ENCODE measurements around the gene RANBP9.
A peak's percentile ranks its signal among the peaks of the same experiment; 100 is the strongest.

The RANBP9 gene

GRCh38 chr6:13593720-13594119 is 117.9 kb downstream of the RANBP9 start:
- DNase-seq (ENCODE audit: low spot score), result no peak

DNA sequence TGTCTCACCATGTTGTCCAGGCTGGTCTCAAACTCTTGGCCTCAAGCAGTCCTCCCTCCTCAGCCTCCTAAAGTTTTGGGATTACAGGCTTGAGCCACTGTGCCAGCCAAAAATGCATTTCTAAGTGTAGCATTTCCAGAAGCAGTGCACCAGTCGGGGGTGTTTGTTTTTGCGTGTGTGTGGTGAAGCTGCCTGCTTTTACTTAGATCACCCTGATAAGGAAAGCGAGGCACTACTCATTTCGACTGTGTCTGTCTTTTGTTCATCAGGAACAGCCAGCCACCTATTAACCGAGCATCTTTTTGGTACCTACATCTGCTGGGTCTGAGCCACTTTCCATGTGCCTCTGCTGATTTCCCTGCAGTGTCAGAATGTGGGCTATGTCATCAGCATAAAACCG is 118.5 kb downstream of the RANBP9 start:
- DNase-seq (ENCODE audit: low spot score), result no peak

GRCh38 chr6:13591205-13591921 is 120.3 kb downstream of the RANBP9 start:
- no peak for DNase-seq (ENCODE audit: low spot score)

- no peak for DNase-seq (ENCODE audit: low spot score)
Observed at GRCh38 chr6:13590574-13591153, 121.0 kb downstream of the RANBP9 start.

- no peak for DNase-seq (ENCODE audit: low spot score)
Observed at GRCh38 chr6:13589801-13590200, 121.8 kb downstream of the RANBP9 start.

GRCh38 chr6:13586603-13587542 is 124.8 kb downstream of the RANBP9 start:
- no peak for DNase-seq (ENCODE audit: low spot score)

DNA sequence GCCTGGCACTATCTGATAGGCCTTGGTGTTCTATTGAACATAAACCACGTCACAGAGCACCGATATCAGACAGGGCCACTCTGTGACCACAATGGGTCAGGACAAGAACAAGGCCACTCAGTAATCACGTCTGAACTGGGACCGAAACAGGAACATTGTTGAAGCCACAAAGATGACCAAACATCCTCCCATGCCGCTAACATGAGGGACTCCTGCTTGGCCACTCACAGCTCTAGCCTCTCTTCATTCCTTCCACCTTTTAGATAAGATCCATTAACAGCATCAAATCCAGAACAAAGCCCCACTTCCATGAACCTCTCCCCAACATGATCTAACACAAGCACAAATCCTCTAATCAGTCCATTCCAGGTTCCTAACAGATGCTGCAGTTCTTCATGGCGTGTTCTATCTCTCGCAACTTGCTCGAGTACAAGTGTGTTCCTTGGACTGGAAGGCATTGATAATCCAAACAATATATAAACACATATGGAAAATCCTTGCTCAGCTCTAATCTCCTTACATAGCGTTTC is 129.9 kb downstream of the RANBP9 start:
- no peak for DNase-seq (ENCODE audit: low spot score)

DNA sequence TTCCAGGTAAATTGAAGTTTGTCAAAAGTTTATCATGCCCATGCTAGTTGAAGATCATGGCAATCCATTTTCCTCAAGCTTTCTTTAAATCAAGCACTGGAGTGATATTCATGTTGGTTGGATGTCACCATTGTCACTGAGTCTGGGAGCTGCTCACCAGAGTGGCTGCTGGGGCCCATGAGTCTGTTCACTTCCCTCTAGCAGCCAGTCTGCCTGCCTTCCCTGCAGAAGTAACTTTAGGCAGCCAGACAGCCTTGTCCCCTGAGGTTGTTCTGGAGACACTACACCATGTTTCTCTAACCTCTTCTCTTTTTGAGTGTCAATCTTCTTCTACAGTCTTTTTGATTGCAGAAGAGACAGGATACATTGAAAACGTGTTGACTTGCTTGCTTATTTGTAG is 131.7 kb downstream of the RANBP9 start:
- no peak for DNase-seq (ENCODE audit: low spot score)

DNA sequence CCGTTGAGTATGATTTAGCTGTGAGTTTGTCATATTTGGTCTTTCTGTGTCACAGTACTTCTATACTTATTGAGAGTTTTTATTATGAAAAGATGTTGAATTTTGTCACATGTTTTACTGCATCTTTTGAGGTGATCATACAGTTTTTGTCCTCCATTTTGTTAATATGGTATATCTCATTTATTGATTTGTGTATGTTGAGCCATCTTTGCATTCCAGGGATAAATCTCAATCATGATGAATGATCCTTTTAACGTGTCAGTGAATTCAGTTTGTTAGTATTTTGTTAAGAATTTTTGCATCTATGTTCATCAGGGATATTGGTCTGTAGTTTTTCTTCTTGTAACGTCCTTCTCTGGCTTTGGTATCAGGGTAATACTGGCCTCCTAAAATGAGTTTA is 133.7 kb downstream of the RANBP9 start:
- DNase-seq (ENCODE audit: low spot score), result no peak

DNA sequence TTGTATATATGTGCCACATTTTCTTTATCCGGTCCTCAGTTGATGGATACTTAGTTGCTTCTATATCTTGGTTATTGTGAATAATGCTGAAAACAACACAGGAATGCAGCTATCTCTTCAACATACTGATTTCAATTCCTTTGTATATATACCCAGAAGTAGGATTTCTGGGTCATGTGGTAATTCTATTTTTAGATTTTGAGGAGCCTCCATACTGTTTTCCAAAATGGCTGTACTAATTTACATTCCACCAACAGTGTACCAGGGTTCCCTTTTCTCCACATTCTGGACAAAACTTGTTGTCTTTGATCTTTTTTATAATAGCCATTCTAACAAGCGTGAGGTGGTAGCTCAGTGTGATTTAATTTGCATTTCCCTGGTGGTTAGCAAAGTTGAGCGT is 135.6 kb downstream of the RANBP9 start:
- no peak for DNase-seq (ENCODE audit: low spot score)

DNA sequence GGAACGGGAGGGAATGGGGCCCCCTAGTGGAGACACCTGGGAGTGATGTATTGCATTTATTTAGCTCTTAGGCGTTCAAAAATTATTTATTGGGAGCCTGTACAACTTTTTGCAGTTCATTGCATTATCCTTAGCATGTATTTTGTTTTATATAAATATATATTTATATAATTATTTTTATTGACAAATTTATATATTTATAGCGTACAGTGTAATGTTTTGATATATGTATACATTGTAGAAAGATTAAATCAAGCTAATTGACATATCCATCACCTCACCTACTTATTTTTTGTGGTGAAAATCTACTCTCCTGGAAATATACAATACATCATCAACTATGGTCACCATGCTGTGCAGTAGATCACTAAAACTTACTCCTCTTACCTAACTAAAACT is 136.3 kb downstream of the RANBP9 start:
- no peak for DNase-seq (ENCODE audit: low spot score)

DNA sequence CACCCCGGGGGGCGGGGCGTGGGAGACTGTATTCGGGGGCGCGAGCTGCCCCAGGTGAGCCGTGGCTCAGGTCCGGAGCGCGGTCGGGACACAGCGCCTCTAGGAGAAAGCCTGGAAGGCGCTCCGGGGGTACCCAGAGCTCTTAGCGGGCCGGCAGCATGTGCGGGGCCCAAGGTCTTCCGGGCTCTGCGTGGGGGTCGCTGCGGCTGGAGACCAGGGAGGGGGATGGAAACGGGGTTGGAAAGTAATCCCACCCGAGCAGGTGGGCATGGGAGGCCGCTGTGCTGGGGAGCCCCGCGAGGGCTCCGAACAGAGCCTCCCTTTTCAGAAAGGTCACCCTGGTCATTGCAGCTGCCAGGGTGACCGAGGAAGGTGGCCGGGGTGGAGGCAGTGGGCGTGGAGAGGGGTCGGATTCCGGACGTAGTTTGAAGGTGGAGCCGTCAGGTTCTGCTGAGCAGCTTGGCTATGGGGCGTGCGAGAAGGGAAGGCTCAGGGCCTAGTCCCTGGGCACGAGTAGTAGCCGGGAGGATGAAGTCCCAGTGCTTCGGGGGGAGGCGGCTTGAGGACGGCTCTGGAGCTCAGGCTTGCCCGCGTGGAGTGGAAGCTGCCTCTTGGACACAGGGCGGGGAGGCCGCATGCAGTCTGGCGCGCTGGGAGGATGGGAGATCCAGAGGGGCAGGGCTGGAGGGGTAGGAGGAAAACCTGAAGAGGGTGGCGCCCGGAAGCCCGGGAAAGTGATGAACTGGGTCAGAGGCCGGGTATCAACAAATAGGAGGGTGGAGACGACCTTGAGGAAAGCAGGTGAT is 136.9 kb downstream of the RANBP9 start, which contains the start of gene SIRT5:
Gene SIRT5, plus strand, starts transcription at position 31 of the 806 bp plus-strand sequence. CDS start 9,510 bp downstream, outside the sequence.
- peak; percentile 72 for DNase-seq (ENCODE audit: low spot score)

DNA sequence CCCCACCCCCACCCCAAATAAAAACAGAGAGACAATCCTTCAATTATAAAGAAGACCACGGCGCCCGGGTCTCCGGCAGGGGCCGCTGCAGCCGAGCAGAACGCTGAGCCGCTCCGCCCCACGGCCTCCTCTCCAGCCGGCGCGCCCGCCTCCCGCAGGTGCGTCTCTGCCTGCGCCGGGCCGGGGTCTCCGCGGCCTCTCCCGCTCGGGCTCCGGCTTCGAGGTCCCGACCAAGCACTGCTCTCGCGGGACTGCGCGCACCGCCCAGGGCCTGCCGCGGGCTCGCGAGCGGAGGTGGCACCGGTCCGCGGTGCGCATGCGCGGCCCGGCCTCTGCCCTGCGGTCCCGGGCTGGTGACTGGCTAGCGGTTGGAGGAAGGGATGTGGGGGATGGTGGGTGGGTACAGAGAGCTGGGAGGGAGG is 137.5 kb downstream of the RANBP9 start:
- DNase-seq (ENCODE audit: low spot score), result peak; percentile 96

DNA sequence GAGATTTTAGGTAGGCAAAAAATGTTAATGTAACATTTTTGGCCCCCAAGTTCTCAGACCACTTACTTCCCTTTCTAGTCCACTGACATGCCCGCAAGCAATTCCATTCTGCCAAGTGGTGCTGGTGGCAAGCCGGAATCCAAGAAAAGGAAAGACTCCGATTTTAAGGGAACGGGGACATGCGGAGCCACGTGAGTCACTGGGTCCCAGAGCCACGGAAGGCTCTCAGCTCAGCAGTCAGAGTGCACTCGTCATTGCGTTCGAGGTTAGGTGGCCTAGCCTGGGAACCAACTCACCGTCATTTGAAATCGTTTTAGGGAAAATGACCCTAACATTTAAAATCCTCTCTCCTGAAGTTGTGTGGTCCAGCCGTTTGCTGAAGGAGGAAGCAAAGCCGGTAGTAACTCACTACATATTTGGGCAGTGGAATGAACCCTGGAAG is 137.9 kb downstream of the RANBP9 start:
- no peak for DNase-seq (ENCODE audit: low spot score)

- DNase-seq (ENCODE audit: low spot score), result no peak
Observed at GRCh38 chr6:13572951-13573654, 138.5 kb downstream of the RANBP9 start.

DNA sequence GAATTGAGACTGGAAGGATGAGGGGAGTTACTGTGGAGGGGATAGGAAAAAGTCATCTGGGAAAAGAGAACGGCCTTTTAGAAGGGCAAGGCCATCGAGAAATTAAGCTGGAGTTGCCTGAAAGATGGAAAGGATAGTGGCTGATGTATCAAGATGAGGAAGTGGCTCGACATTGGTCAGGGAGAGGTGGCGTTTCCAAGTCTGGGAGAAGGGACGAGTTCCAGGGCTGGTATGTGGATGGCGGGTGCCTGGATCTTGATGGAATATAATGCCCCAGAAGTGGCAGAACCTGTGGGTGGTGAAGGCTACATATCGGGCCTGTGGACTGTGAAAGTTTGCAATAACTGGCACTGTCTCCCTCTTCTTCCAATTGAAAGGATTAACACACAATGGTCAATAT is 139.4 kb downstream of the RANBP9 start:
- no peak for DNase-seq (ENCODE audit: low spot score)

Measured in CD4-positive, alpha-beta T cell treated with Interleukin-6 at 100 ng/mL for 8 hours (primary cell).